GM12891 (cell line): ENCODE measurements around the gene CMTR1.
"Not testable (repeated sequence)": the region's sequence is repeated elsewhere in the genome, so short reads cannot be mapped to it uniquely, and the experiment has no call there.

Experiments used
- POLR2A ChIP-seq: IDR thresholded peaks from 2 replicates; pipeline ENCODE4 v1.6.1; 2011; ENCODE audit warnings: low read depth, low read length, control low read depth
- POLR2AphosphoS5 ChIP-seq: IDR thresholded peaks from 2 replicates; pipeline ENCODE4 v1.6.1; 2011; ENCODE audit warnings: low read depth, low read length, control low read depth
- SPI1 ChIP-seq: IDR thresholded peaks from 2 replicates; pipeline ENCODE4 v1.6.1; 2011; ENCODE audit warnings: low read depth, low read length, control low read depth

DNA sequence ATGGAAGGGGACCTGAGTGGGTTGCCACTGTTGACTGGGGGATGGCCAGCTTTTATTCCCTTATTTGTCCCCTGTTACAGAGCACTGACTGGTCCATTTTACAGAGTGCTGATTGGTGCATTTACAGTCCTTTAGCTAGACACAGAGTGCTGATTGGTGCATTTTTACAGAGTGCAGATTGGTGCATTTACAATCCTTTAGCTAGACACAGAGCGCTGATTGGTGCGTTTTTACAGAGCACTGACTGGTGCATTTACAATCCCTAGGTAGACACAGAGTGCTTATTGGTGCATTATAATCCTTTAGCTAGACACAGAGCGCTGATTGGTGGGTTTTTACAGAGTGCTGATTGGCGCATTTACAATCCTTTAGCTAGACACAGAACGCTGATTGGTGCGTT lies 67.9 kb downstream of the CMTR1 start:
- not testable (repeated sequence) for TF ChIP-seq POLR2AphosphoS5, POLR2A, SPI1
